ENCODE results near the gene TMA7B. TPM values are rescaled to one million over a fixed set of nuclear protein-coding genes. Genes with fewer than 3 reads are reported as not detected.

TMA7B gene
- 1 to 10 TPM in 1 of 2 donors, not detected in 1; 4.6 TPM for total RNA-seq

DNA sequence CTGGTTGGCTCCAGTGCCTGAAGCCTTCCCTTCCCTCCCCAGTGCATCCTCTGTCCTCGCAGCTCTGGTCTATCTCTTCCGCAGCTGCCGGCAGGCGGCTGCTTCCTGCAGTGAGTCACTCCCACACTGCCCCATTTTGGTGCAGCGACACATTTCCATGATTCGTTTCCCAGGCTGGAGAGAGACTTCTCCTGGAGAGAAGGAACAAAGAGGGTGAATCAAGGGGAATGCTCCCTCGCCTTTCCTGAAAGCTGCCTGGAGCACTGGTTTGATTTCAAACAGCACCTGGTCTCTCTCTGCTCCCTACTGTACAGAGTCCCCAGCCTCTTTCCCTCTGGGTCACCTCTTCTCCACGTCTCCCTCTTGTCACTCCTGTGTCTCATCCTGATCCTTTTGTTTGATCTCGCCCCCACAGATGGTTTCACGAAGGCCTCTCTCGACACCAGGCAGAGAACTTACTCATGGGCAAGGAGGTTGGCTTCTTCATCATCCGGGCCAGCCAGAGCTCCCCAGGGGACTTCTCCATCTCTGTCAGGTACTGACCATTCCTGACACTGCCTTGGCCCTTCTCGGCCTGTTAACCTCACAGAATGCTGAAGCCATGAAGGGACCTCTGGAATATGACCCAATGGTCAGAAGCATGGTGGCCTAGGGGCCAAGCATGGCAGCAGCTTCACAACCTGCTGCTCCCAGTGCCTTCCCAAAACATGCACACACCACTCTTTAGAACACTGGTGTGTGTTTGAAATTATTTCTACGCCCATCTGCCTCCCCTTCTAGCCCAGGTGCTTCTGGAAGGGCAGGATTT, at the start of gene TMA7B:
TMA7B (plus strand) TSS at position 758 of the 808 bp plus-strand sequence. CDS start 3,978 bp downstream, outside the sequence.
- TF ChIP-seq, protein P1, sequence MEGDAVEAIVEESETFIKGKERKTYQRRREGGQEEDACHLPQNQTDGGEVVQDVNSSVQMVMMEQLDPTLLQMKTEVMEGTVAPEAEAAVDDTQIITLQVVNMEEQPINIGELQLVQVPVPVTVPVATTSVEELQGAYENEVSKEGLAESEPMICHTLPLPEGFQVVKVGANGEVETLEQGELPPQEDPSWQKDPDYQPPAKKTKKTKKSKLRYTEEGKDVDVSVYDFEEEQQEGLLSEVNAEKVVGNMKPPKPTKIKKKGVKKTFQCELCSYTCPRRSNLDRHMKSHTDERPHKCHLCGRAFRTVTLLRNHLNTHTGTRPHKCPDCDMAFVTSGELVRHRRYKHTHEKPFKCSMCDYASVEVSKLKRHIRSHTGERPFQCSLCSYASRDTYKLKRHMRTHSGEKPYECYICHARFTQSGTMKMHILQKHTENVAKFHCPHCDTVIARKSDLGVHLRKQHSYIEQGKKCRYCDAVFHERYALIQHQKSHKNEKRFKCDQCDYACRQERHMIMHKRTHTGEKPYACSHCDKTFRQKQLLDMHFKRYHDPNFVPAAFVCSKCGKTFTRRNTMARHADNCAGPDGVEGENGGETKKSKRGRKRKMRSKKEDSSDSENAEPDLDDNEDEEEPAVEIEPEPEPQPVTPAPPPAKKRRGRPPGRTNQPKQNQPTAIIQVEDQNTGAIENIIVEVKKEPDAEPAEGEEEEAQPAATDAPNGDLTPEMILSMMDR (IDR thresholded peaks at IDR 0.05) = no peak
- no peaks in the 10 kb centered on the region for H3K4me1 ChIP-seq (ENCODE audit: control insufficient read depth in 1 of 2, low read depth in 2 of 2)
- no peak within 1 kb of the TSS for H3K27ac ChIP-seq
- no peak within 1 kb of the TSS for H3K4me3 ChIP-seq
- ATAC-seq (ENCODE audit: insufficient number of reproducible peaks, low FRiP score, low read depth) = no peak
- DNase-seq (ENCODE audit: low spot score) = no peak
- H3K36me3 ChIP-seq = no peaks in the 10 kb centered on the region
- H3K27me3 ChIP-seq (replicated peaks; ENCODE audit: insufficient read depth) = no peaks in the 10 kb centered on the region
- no peaks in the 10 kb centered on the region for H3K9me3 ChIP-seq

DNA sequence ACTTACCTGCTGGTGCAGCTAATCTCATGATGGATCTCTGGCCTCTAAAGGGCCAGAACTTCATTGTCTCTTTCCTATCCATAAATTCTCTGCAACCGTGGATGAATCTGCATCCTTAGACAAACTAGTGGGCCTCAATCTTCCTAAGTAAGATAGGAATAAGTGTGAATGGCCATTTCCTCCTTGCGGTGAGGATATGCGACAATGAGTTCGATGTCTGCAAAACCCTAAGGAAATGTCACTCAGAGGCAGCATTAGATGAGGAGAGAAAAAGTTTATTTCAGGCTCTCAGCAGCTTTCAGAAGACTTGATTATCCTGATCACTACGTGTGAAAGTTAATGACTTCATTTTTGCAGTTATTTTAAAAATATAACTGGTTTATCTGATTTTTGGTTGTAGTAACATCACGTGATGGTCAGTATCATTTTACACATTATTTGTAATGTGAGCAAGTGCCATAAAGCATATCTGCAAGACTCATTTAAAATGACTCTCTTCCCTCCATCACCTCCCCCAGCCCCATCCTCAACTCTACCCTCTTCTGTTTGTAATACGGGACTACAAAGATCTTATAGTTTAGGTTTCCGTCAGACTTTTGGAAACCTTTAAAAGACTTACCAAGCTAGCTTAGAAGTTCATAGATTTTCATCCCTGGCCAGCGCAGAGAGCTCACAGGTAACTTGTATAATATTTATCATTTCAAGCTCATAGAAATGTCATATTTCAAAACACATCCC, 49.2 kb upstream of the TMA7B start:
- H3K4me3 ChIP-seq = no peak overlapping the region
- no peaks in the 10 kb centered on the region for H3K27me3 ChIP-seq (replicated peaks; ENCODE audit: insufficient read depth)
- H3K36me3 ChIP-seq = no peaks in the 10 kb centered on the region
- H3K27ac ChIP-seq = no peak overlapping the region
- DNase-seq (ENCODE audit: low spot score) (no peak), ATAC-seq (ENCODE audit: insufficient number of reproducible peaks, low FRiP score, low read depth) (no peak)
- no peaks in the 10 kb centered on the region for H3K4me1 ChIP-seq (ENCODE audit: control insufficient read depth in 1 of 2, low read depth in 2 of 2)
- no peaks in the 10 kb centered on the region for H3K9me3 ChIP-seq
- TF ChIP-seq, protein P1 (IDR thresholded peaks at IDR 0.05) = no peak

DNA sequence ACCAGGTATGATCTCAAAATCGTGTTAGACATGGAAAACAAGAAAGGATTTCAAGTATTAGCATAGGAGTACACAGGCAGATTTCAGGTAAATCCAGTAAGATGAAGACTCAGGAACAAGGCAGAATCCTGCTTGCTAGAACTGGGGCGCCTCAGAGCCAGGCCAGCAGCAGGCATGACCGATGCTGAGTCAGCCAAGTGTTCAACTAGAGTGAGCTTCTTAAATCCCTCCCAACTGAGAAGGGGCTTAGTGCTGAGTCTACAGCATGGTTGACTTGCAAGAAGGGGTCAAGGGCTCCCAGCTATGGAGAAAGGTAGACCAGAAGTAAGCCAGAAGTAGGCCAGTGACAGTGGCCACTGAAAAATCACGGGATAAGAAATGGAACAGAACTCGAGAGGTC, 46.9 kb upstream of the TMA7B start:
- TF ChIP-seq, protein P1 (IDR thresholded peaks at IDR 0.05) = no peak
- DNase-seq (ENCODE audit: low spot score) = no peak
- H3K27me3 ChIP-seq (replicated peaks; ENCODE audit: insufficient read depth) = no peaks in the 10 kb centered on the region

DNA sequence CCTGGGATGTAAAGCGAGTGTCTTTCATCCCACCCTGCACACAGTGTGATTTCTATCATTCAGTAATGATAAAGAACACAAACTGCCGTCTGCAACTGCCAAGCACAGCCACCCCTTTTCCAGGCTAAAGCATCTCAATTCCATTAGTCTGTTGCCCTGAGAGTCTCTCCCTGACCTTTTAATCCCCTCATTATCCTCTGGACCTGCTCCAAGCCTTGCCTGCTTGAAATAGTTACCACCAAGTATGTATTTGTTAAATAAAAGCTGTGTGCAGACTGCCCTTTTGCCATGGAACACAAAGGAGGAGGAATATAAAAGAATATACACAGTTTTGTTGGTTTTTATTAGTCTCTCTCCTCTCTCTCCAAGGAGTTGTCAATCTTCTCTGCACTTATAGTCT, 46.3 kb upstream of the TMA7B start:
- no peaks in the 10 kb centered on the region for H3K27me3 ChIP-seq (replicated peaks; ENCODE audit: insufficient read depth)
- no peaks in the 10 kb centered on the region for H3K9me3 ChIP-seq
- H3K36me3 ChIP-seq = no peaks in the 10 kb centered on the region
- no peak overlapping the region for H3K4me3 ChIP-seq
- DNase-seq (ENCODE audit: low spot score) = no peak
- H3K4me1 ChIP-seq (ENCODE audit: control insufficient read depth in 1 of 2, low read depth in 2 of 2) = peaks cover 0 to 5% of the 10 kb centered on the region in 2 donors
- TF ChIP-seq, protein P1 (IDR thresholded peaks at IDR 0.05) = no peak
- H3K27ac ChIP-seq = no peak overlapping the region
- ATAC-seq (ENCODE audit: insufficient number of reproducible peaks, low FRiP score, low read depth) = no peak

More for the DNA sequence above, 46.9 kb upstream of the TMA7B start:
- H3K9me3 ChIP-seq = no peaks in the 10 kb centered on the region
- ATAC-seq (ENCODE audit: insufficient number of reproducible peaks, low FRiP score, low read depth) = no peak
- no peak overlapping the region for H3K4me3 ChIP-seq
- peaks cover 0 to 5% of the 10 kb centered on the region in 2 donors for H3K4me1 ChIP-seq (ENCODE audit: control insufficient read depth in 1 of 2, low read depth in 2 of 2)
- H3K27ac ChIP-seq = no peak overlapping the region
- no peaks in the 10 kb centered on the region for H3K36me3 ChIP-seq

DNA sequence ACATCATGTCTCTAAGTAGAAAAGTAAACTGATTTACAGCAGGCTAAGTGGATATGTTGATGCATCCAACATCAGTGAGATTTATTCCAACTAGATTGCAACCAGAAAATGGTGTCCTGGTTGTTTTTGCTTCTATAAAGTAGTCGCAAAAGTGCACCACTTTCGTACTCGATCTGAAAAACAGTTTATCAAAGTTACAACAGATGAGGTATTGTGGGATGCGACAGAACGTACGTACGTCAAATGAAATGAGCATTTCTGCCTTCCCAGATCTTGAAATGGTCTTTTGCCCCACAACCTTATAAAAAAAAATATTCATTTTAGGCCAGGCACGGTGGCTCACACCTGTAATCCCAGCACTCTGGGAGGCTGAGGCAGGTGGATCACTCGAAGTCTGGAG, 45.6 kb upstream of the TMA7B start:
- Histone ChIP-seq H3K9me3 (no peaks in the 10 kb centered on the region), H3K27me3 (replicated peaks; ENCODE audit: insufficient read depth) (no peaks in the 10 kb centered on the region), H3K27ac (no peak overlapping the region), H3K36me3 (no peaks in the 10 kb centered on the region), H3K4me1 (ENCODE audit: control insufficient read depth in 1 of 2, low read depth in 2 of 2) (peaks cover 0 to 5% of the 10 kb centered on the region in 2 donors), H3K4me3 (no peak overlapping the region)
- no peak for ATAC-seq (ENCODE audit: insufficient number of reproducible peaks, low FRiP score, low read depth)
- TF ChIP-seq, protein P1 (IDR thresholded peaks at IDR 0.05) = no peak
- DNase-seq (ENCODE audit: low spot score) = no peak
